Measurements from ENCODE around the gene GALNT2. TPM values are rescaled to one million over a fixed set of nuclear protein-coding genes. Genes with fewer than 3 reads are reported as not detected.
A peak's percentile ranks its signal among the peaks of the same experiment; 100 is the strongest.

GALNT2 gene
- total RNA-seq, 8 experiments from 2014 or later = 28.1 to 70.6 (median 41.3) TPM

DNA sequence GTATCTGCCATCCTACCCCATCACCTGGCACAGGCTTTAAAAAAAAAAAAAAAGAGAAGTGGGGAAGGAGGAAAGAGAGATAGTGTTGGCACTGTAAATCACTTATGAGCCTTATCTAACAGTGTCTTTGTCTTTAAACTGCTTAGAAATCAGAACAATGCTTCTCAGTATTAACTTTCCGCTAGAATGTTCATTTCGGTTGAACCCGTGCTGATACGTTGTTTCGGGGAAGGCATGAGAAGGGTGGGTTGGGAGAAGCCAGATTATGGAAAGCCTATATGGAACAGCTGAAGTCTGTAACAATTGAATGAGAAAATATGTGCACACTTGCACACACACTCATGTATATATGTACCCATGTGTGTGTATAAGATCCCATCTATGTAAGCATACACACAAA is 170.8 kb downstream of the GALNT2 start:
- 96 to 100% (median 98%) methylated on average over 1 to 5 of the region's 5 CpGs; no CpG with 5 or more reads in 3 of the 10 experiments for WGBS, 10 experiments
- ATAC-seq (replicated peaks in 6 of 8) = no peak
- no peak overlapping the region for H3K27ac ChIP-seq
- in situ Hi-C loops (cut with MboI; ENCODE audit: low pct_unique_long_range_greater_than_20kb in 2 of 9, low sequenced_read_pairs in 9 of 9, unreplicated experiment in 9 of 9) = no loop called here
- H3K4me3 ChIP-seq = no peak overlapping the region
- H3K4me1 ChIP-seq (replicated peaks in 1 of 2) = no peaks in the 10 kb centered on the region

DNA sequence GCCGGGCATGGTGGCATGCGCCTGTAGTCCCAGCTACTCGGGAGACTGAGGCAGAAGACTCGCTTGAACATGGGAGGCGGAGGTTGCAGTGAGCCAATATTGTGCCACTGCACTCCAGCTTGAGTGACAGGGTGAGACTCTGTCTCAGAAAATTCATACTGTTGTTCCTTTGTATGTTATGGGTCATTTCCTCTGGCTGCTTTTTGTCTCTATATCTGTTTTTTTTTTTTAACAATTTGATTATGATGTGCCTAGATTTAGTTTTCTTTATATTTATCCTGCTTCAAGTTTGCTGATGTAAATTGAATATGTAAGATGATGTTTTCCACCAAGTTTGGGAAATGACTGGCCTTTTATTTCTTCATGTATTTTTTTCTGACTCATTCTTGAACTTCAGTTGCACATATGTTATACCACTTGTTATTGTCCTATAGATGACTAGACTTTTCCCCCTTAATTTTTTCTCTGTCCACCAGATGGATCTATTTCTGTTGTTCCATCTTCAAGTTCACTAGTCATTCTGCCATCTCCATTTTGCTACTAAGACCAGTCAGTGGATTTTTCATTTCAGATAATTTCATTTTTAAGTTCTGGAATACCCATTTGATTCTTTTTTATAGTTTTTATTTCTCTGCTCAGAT is 173.5 kb downstream of the GALNT2 start:
- 96 to 100% (median 100%) methylated on average over 1 to 5 of the region's 5 CpGs; no CpG with 5 or more reads in 5 of the 10 experiments for WGBS, 10 experiments
- ATAC-seq (replicated peaks in 6 of 8) = no peak
- no peak overlapping the region for H3K4me3 ChIP-seq
- in situ Hi-C loops (cut with MboI; ENCODE audit: low pct_unique_long_range_greater_than_20kb in 2 of 9, low sequenced_read_pairs in 9 of 9, unreplicated experiment in 9 of 9) = no loop called here
- no peak overlapping the region for H3K27ac ChIP-seq
- no peaks in the 10 kb centered on the region for H3K4me1 ChIP-seq (replicated peaks in 1 of 2)

DNA sequence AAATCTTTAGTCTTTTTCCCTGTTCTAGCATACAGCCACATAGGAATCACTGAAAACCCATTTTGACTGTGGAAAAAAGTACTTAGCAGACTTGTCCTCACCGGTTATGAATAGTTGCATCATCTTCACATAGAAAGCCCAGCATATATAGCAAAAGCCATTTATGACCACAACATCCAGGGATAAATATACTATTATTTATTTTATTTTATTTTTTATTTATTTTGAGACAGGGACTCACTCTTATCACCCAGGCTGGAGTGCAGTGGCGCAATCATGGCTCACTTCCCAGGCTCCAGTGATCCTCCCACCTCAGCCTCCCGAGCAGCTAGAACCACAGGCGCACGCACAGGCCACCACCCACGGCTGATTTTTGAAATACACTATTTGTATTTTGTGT is 175.3 kb downstream of the GALNT2 start:
- Histone ChIP-seq H3K4me3 (no peak overlapping the region), H3K27ac (no peak overlapping the region), H3K4me1 (replicated peaks in 1 of 2) (no peaks in the 10 kb centered on the region)
- 83 to 100% (median 96%) methylated on average over 1 to 6 of the region's 6 CpGs for WGBS, 10 experiments
- in situ Hi-C loops (cut with MboI; ENCODE audit: low pct_unique_long_range_greater_than_20kb in 2 of 9, low sequenced_read_pairs in 9 of 9, unreplicated experiment in 9 of 9) = no loop called here
- ATAC-seq (replicated peaks in 6 of 8) = no peak

DNA sequence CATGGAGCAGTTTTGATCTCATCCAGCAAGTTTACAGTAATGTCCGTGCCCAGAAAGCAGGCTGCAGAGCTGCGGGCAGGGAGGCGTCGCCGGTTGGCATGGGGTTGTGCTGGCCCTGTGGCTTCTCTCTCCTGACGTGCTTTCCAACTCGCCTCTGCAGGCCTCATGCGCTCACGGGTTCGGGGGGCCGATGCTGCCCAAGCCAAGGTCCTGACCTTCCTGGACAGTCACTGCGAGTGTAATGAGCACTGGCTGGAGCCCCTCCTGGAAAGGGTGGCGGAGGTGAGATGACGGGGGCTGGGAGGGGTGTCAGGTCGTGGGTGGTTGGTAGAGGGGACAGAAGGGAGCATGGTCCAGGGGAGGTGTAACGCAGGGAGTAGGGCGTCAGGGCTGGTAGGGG is 176.1 kb downstream of the GALNT2 start:
- no peak for ATAC-seq (replicated peaks in 6 of 8)
- no peak overlapping the region for H3K4me3 ChIP-seq
- no peak overlapping the region for H3K27ac ChIP-seq
- 93 to 100% (median 96%) methylated on average over 1 to 8 of the region's 17 CpGs; no CpG with 5 or more reads in 3 of the 10 experiments for WGBS, 10 experiments
- in situ Hi-C loops (cut with MboI; ENCODE audit: low pct_unique_long_range_greater_than_20kb in 2 of 9, low sequenced_read_pairs in 9 of 9, unreplicated experiment in 9 of 9) = no loop called here
- peaks cover 6 to 7% of the 10 kb centered on the region in 2 donors for H3K4me1 ChIP-seq (replicated peaks in 1 of 2)

GRCh38 chr1:230243583-230244353 is 176.7 kb downstream of the GALNT2 start:
- Histone ChIP-seq H3K4me1 (replicated peaks in 1 of 2) (peaks cover 8 to 9% of the 10 kb centered on the region in 2 donors), H3K27ac (no peak overlapping the region), H3K4me3 (no peak overlapping the region)
- WGBS, 10 experiments = 83 to 98% (median 92%) methylated on average over 1 to 13 of the region's 15 CpGs
- in situ Hi-C loops (cut with MboI; ENCODE audit: low pct_unique_long_range_greater_than_20kb in 2 of 9, low sequenced_read_pairs in 9 of 9, unreplicated experiment in 9 of 9) = no loop called here
- no peak for ATAC-seq (replicated peaks in 6 of 8)

DNA sequence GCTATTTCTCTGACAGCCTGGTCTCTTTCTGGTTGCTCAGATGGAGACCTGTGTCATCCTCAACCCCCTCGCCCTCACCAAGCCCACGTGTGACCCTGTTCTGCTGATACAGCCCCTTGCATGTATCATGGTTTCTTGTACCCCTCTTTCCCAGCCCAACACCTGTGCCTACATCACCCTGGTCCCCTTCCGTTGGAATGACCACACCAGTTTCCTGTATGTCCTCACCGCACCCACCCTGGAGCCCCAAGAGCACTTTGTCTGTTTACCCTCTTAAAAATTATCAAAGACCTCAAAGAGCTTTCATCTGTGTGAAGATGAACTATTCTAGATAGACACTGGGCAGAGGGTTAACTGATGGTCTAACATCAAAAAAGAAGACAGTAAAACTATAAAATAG is 179.5 kb downstream of the GALNT2 start:
- peaks cover 8 to 26% of the 10 kb centered on the region in 2 donors for H3K4me1 ChIP-seq (replicated peaks in 1 of 2)
- ATAC-seq (replicated peaks in 6 of 8) = no peak
- 83 to 100% (median 90%) methylated on average over 1 to 3 of the region's 4 CpGs; no CpG with 5 or more reads in 4 of the 10 experiments for whole genome bisulfite sequencing, 10 experiments
- in situ Hi-C loops (cut with MboI; ENCODE audit: low pct_unique_long_range_greater_than_20kb in 2 of 9, low sequenced_read_pairs in 9 of 9, unreplicated experiment in 9 of 9) = no loop called here
- H3K4me3 ChIP-seq = no peak overlapping the region
- no peak overlapping the region for H3K27ac ChIP-seq

DNA sequence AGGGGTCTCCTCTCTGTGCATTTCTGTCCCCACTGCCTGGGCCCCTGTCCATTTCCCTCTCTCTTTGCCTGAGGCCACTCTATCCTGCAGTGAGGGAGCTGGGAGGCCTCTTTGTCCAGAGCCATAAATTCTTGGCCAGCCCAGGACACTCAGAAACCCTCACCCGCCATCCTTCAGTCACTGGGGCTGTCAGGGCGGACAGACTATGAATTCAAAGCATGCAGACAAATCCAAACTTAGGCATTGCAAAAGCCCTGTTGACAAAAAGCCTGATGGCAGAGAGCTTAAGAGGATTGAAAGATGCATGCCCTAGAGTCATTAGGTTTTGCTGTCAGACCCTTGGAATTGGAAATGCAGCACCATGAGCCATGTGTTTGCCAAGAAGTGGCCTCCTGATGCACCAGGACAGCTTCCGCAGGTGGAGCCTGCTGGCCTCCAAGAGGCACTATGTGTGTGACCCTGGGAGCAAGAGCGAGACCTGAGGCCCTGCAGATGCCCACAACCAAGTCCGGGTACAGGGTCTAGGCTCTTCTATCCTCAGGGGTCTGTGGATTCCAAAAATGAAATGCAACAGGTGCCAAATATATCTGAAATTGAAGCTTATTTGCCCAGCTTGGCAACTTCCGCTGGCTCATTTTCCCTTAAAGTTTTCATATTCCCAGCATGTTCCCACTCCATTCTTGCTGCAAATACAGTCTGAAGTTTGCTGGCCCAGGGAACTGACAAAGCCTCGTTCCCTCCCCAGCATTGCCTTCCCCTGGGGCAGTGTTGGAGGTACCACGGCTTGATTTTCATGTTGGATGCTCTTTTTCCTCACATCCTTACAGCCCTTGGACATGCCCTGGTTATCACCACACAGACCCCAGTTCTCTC is 181.2 kb downstream of the GALNT2 start:
- WGBS, 10 experiments = 44 to 95% (median 88%) methylated on average over 3 to 7 of the region's 8 CpGs; no CpG with 5 or more reads in 3 of the 10 experiments
- Histone ChIP-seq H3K4me3 (no peak overlapping the region), H3K4me1 (replicated peaks in 1 of 2) (peaks cover 8 to 27% of the 10 kb centered on the region in 2 donors), H3K27ac (no peak overlapping the region)
- peak; percentile 57 to 76 (median 65) for ATAC-seq (replicated peaks in 6 of 8)
- in situ Hi-C loops (cut with MboI; ENCODE audit: low pct_unique_long_range_greater_than_20kb in 2 of 9, low sequenced_read_pairs in 9 of 9, unreplicated experiment in 9 of 9) = no loop called here

DNA sequence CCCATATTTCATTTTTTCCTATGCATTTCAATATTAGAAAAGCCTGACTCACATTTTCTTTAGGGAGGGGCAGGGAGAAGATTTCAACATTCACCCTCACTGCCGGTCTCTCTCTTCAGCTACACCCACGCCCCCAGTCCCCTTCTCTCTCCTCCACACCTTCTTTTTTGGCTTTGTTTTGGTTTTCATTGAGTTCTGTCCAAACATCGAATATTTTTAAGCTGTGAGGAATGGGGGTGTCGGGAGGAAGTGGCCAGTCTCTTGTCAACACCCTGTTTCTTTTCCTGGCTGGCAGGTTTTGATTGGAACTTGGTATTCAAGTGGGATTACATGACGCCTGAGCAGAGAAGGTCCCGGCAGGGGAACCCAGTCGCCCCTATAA is 181.8 kb downstream of the GALNT2 start:
- in situ Hi-C loops (cut with MboI; ENCODE audit: low pct_unique_long_range_greater_than_20kb in 2 of 9, low sequenced_read_pairs in 9 of 9, unreplicated experiment in 9 of 9) = no loop called here
- peaks cover 8 to 27% of the 10 kb centered on the region in 2 donors for H3K4me1 ChIP-seq (replicated peaks in 1 of 2)
- H3K27ac ChIP-seq = no peak overlapping the region
- ATAC-seq (replicated peaks in 6 of 8) = peak in 3 of 8 experiments; percentile 12 to 57 (median 52)
- H3K4me3 ChIP-seq = no peak overlapping the region
- WGBS, 10 experiments = 0 to 100% (median 85%) methylated on average over 2 to 7 of the region's 7 CpGs; no CpG with 5 or more reads in 2 of the 10 experiments

DNA sequence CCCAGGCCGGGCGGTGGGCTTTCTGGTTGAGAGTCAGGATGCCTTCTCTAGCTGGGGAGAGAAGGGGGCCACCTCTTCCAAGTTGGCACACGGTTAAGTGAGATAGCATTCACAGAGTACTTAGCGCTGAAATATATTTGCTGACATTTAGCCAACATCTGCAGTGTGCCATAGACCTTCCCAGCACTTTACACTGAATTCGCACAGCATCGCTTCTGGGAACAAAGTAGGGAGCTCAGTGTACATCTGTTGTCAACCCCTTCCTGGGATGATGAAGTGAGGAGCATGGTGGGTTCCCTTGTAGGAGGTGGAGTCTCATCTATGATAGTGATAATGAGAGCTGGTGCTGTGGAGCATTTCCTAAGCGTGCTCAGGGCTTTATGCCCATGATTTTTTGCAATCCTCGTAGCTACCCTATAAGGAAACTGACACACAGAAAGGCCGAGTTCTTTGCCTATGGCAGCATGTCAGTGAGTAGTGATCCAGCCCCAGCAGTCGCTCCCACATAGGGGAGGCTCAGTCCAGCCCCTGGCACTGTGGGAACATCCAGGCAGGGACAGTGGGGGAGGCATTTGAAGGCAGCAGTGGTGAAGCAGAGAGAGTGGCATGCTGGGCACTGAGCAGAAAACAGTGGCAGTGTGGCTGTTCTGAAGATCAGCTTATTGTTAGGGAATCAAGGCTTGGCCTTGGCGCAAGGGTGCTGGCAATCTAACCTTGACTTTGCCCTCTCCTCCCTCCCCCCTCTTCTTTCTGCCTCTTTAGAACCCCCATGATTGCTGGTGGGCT is 182.8 kb downstream of the GALNT2 start:
- no peak overlapping the region for H3K27ac ChIP-seq
- no peak overlapping the region for H3K4me3 ChIP-seq
- in situ Hi-C loops (cut with MboI; ENCODE audit: low pct_unique_long_range_greater_than_20kb in 2 of 9, low sequenced_read_pairs in 9 of 9, unreplicated experiment in 9 of 9) = loop anchor here in 1 of 9 experiments (25.0 kb wide), 1 partner anchor 588 kb away; no protein-coding TSS in a partner anchor
- no peak for ATAC-seq (replicated peaks in 6 of 8)
- WGBS, 10 experiments = 67 to 100% (median 92%) methylated on average over 2 to 8 of the region's 11 CpGs; no CpG with 5 or more reads in 3 of the 10 experiments
- H3K4me1 ChIP-seq (replicated peaks in 1 of 2) = peaks cover 8 to 27% of the 10 kb centered on the region in 2 donors

GRCh38 chr1:230250666-230251065 is 183.6 kb downstream of the GALNT2 start:
- 43 to 90% (median 68%) methylated on average over 2 to 8 of the region's 8 CpGs for WGBS, 10 experiments
- Histone ChIP-seq H3K4me3 (no peak overlapping the region), H3K4me1 (replicated peaks in 1 of 2) (peaks cover 8 to 27% of the 10 kb centered on the region in 2 donors), H3K27ac (no peak overlapping the region)
- in situ Hi-C loops (cut with MboI; ENCODE audit: low pct_unique_long_range_greater_than_20kb in 2 of 9, low sequenced_read_pairs in 9 of 9, unreplicated experiment in 9 of 9) = loop anchor here in 1 of 9 experiments (25.0 kb wide), 1 partner anchor 588 kb away; no protein-coding TSS in a partner anchor
- no peak for ATAC-seq (replicated peaks in 6 of 8)

GRCh38 chr1:230251644-230252191 is 184.7 kb downstream of the GALNT2 start:
- 48 to 85% (median 67%) methylated on average over 1 to 7 of the region's 8 CpGs; no CpG with 5 or more reads in 3 of the 10 experiments for WGBS, 10 experiments
- Histone ChIP-seq H3K27ac (no peak overlapping the region), H3K4me3 (no peak overlapping the region), H3K4me1 (replicated peaks in 1 of 2) (peaks cover 8 to 27% of the 10 kb centered on the region in 2 donors)
- peak in 3 of 8 experiments; percentile 20 to 30 (median 20) for ATAC-seq (replicated peaks in 6 of 8)
- in situ Hi-C loops (cut with MboI; ENCODE audit: low pct_unique_long_range_greater_than_20kb in 2 of 9, low sequenced_read_pairs in 9 of 9, unreplicated experiment in 9 of 9) = loop anchor here in 1 of 9 experiments (25.0 kb wide), 1 partner anchor 589 kb away; no protein-coding TSS in a partner anchor

- ATAC-seq (replicated peaks in 6 of 8) = no peak
- Histone ChIP-seq H3K4me1 (replicated peaks in 1 of 2) (peaks cover 2 to 19% of the 10 kb centered on the region in 2 donors), H3K27ac (no peak overlapping the region), H3K4me3 (no peak overlapping the region)
- in situ Hi-C loops (cut with MboI; ENCODE audit: low pct_unique_long_range_greater_than_20kb in 2 of 9, low sequenced_read_pairs in 9 of 9, unreplicated experiment in 9 of 9) = loop anchor here in 1 of 9 experiments (25.0 kb wide), 1 partner anchor 591 kb away; no protein-coding TSS in a partner anchor
- 90 to 100% (median 100%) methylated on average over 1 to 2 of the region's 2 CpGs; no CpG with 5 or more reads in 5 of the 10 experiments for WGBS, 10 experiments
Measured at GRCh38 chr1:230253150-230253549, 186.1 kb downstream of the GALNT2 start.
